Tibial nerve (tissue), 4 donors: ENCODE data around the gene GALNT3. TPM values are rescaled to one million over a fixed set of nuclear protein-coding genes. Genes with fewer than 3 reads are reported as not detected.

Experiments
- DNase-seq, 2 donors: peaks; one replicate each; pipeline ENCODE4 v3.0.0-alpha.2; 2019; ENCODE audit warnings: low spot score in 2 of 2
- H3K27ac ChIP-seq, 4 donors: fragments of 200-600 bp; sonication (generic) in 3 of 4; one replicate each; pipeline ENCODE4 v1.5.1; 2017 to 2019; ENCODE audit warnings: mild to moderate bottlenecking in 1 of 4
- H3K27me3 ChIP-seq, 2 donors: fragments of 200-600 bp; sonication (generic) in 1 of 2; one replicate each; pipeline versions ENCODE4 v1.5.1 to v1.6.0; 2017 to 2019
- H3K36me3 ChIP-seq, 3 donors: fragments of 200-600 bp; sonication (generic); one replicate each; pipeline ENCODE4 v1.5.1; 2018 to 2019
- H3K4me1 ChIP-seq, 4 donors: fragments of 200-600 bp; sonication (generic) in 3 of 4; one replicate each; pipeline ENCODE4 v1.5.1; 2017 to 2019
- H3K4me3 ChIP-seq, 4 donors: fragments of 200-600 bp; sonication (generic) in 3 of 4; one replicate each; pipeline ENCODE4 v1.5.1; 2017 to 2019; ENCODE audit warnings: mild to moderate bottlenecking in 1 of 4, moderate library complexity in 1 of 4
- H3K9me3 ChIP-seq, 4 donors: fragments of 200-600 bp; sonication (generic) in 3 of 4; one replicate each; pipeline ENCODE4 v1.5.1; 2017 to 2019
- CTCF ChIP-seq, 5 experiments: fragments of 200-600 bp in 3 of 5; fragments of 450-650 bp in 2 of 5; sonication (generic) in 3 of 5; IDR thresholded peaks; one replicate each; pipeline ENCODE4 v1.5.1; 2016 to 2019; ENCODE audit warnings: antibody characterized with exemption in 5 of 5, mild to moderate bottlenecking in 3 of 5, moderate library complexity in 2 of 5
- EP300 ChIP-seq, 2 donors: sonication (generic); formaldehyde crosslinking; IDR thresholded peaks; one replicate each; pipeline ENCODE4 v1.6.1; 2017; ENCODE audit warnings: antibody characterized with exemption in 2 of 2, mild to moderate bottlenecking in 1 of 2
- POLR2A ChIP-seq, 2 donors: fragments of 450-650 bp; IDR thresholded peaks; one replicate each; pipeline ENCODE4 v1.6.1; 2017; ENCODE audit warnings: antibody characterized with exemption in 2 of 2, mild to moderate bottlenecking in 2 of 2, moderate library complexity in 2 of 2
- WGBS, 2 donors: methylation state at CpG; one replicate each; pipeline ENCODE4 v1.1.5; 2018; 5-methylcytosine and 5-hydroxymethylcytosine counted together
- total RNA-seq, 4 donors: library from RNA; depleted of rRNA; stranded (reverse); fragments of >200 nt; gene quantifications; one replicate each; pipeline ENCODE4 v1.1.0, GENCODE V29; 2016

The GALNT3 gene
- total RNA-seq, 4 donors from 2014 or later = 1.0 to 7.9 (median 2.6) TPM

- DNase-seq = no peak
- Histone ChIP-seq H3K27ac (no peak overlapping the region), H3K4me3 (no peak overlapping the region), H3K27me3 (no peaks in the 10 kb centered on the region), H3K4me1 (no peaks in the 10 kb centered on the region), H3K36me3 (no peaks in the 10 kb centered on the region), H3K9me3 (no peaks in the 10 kb centered on the region)
- TF ChIP-seq EP300 (IDR thresholded peaks at IDR 0.05) (no peak), POLR2A (IDR thresholded peaks at IDR 0.05) (no peak), CTCF (IDR thresholded peaks at IDR 0.05) (no peak)
- 89 to 93% methylated on average over 3 of the region's 3 CpGs for WGBS, 2 donors
Observed at GRCh38 chr2:165772183-165772582, 21.9 kb downstream of the GALNT3 start.

GRCh38 chr2:165766326-165766927 is 27.6 kb downstream of the GALNT3 start:
- H3K27me3 ChIP-seq = no peaks in the 10 kb centered on the region
- H3K4me1 ChIP-seq = peaks cover 0 to 6% (median 0%) of the 10 kb centered on the region in 4 donors
- no peak for DNase-seq
- TF ChIP-seq EP300 (IDR thresholded peaks at IDR 0.05) (no peak), POLR2A (IDR thresholded peaks at IDR 0.05) (no peak), CTCF (IDR thresholded peaks at IDR 0.05) (no peak)
- no peaks in the 10 kb centered on the region for H3K36me3 ChIP-seq
- no peaks in the 10 kb centered on the region for H3K9me3 ChIP-seq
- no peak overlapping the region for H3K4me3 ChIP-seq
- no peak overlapping the region for H3K27ac ChIP-seq

GRCh38 chr2:165762723-165763122 is 31.3 kb downstream of the GALNT3 start:
- Histone ChIP-seq H3K4me1 (peaks cover 0 to 18% (median 0%) of the 10 kb centered on the region in 4 donors), H3K36me3 (no peaks in the 10 kb centered on the region), H3K9me3 (no peaks in the 10 kb centered on the region), H3K27ac (no peak overlapping the region), H3K4me3 (no peak overlapping the region), H3K27me3 (no peaks in the 10 kb centered on the region)
- TF ChIP-seq CTCF (IDR thresholded peaks at IDR 0.05) = no peak
- no peak for TF ChIP-seq EP300 (IDR thresholded peaks at IDR 0.05)
- no peak for TF ChIP-seq POLR2A (IDR thresholded peaks at IDR 0.05)
- WGBS, 2 donors = 78 to 81% methylated on average over 4 of the region's 4 CpGs
- DNase-seq = no peak

- Histone ChIP-seq H3K36me3 (no peaks in the 10 kb centered on the region), H3K4me1 (peaks cover 0 to 21% (median 0%) of the 10 kb centered on the region in 4 donors), H3K9me3 (no peaks in the 10 kb centered on the region), H3K4me3 (no peak overlapping the region), H3K27me3 (no peaks in the 10 kb centered on the region), H3K27ac (no peak overlapping the region)
- 34 to 40% methylated on average over 4 of the region's 4 CpGs for WGBS, 2 donors
- no peak for TF ChIP-seq POLR2A (IDR thresholded peaks at IDR 0.05)
- no peak for TF ChIP-seq EP300 (IDR thresholded peaks at IDR 0.05)
- no peak for DNase-seq
Observed at GRCh38 chr2:165757906-165758675, 36.0 kb downstream of the GALNT3 start.

GRCh38 chr2:165746501-165746900 is 47.5 kb downstream of the GALNT3 start:
- WGBS, 2 donors = 93 to 94% methylated on average over 8 of the region's 8 CpGs
- H3K27me3 ChIP-seq = no peaks in the 10 kb centered on the region
- H3K27ac ChIP-seq = no peak overlapping the region
- TF ChIP-seq POLR2A (IDR thresholded peaks at IDR 0.05) = no peak
- no peak for TF ChIP-seq EP300 (IDR thresholded peaks at IDR 0.05)
- no peak for TF ChIP-seq CTCF (IDR thresholded peaks at IDR 0.05)
- DNase-seq = no peak
- no peaks in the 10 kb centered on the region for H3K4me1 ChIP-seq
- H3K9me3 ChIP-seq = no peaks in the 10 kb centered on the region
- H3K36me3 ChIP-seq = no peaks in the 10 kb centered on the region
- H3K4me3 ChIP-seq = no peak overlapping the region
